GM12892 (cell line): ENCODE results near the gene PARD3.

ENCODE experiments used
- DNase-seq: peaks from one replicate; pipeline ENCODE4 v3.0.0; 2011; ENCODE audit not compliant: insufficient read length
- FAIRE-seq: peaks from 2 replicates; lab custom pipeline; 2011; peaks lifted over from hg19 to GRCh38; lab: Jason Lieb, UNC
- POLR2A ChIP-seq: IDR thresholded peaks from 2 replicates; pipeline ENCODE4 v1.6.1; 2011; ENCODE audit warnings: low read depth, low read length, control low read depth
- POLR2AphosphoS5 ChIP-seq: IDR thresholded peaks from 2 replicates; pipeline ENCODE4 v1.6.1; 2011; ENCODE audit warnings: low read depth, low read length, control low read depth
- TAF1 ChIP-seq: IDR thresholded peaks from 2 replicates; pipeline ENCODE4 v1.6.1; 2011; ENCODE audit warnings: low read depth, mild to moderate bottlenecking, control low read depth, low read length, borderline replicate concordance

The PARD3 gene

DNA sequence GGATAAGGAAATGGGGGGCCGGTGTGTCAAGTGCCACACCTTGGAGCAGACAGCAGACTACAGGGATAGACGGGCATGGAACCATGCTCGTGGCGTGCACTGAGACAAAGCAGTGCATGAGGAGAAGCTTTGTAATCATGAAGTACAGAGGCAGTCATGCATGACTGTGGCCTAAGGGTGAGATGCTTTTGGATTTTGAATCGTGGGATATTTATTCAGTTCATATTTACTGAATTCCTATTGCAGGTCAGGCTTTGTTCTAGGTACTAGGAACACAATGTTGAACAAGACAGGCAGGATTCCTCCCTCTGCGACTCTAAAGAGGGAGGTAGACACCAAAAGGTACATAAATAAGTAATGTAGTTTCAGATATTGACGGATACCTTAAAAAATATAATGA is 597.6 kb downstream of the PARD3 start:
- FAIRE-seq, result no peak
- TF ChIP-seq TAF1 (no peak), POLR2A (no peak), POLR2AphosphoS5 (no peak)
- DNase-seq, result no peak

DNA sequence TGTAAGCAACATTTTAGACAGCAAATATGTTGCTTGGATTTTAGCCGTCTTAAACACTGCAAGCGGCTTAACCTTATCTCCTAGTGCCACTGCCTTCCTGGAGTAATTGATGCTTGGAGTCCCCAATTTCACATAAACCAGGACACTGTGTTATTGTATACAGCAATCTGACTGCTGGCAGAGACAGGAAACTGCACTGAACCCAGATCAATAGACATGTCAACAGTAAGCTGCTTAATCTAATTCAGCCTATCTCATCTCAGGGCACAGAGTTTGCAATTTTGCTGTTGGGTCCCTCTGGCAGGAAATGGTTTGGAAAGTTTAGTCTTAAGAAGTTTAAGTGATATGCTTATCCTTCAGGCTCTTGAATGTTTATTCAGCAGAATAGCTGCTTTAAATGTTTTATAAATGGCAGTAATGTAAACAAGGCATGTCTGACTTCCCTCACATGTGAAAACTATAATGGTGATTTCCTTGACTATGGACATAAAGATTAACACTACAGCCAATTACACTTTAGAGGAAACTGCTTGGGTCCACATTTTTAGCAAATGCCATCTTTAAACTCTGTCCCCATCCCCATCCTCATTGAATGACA is 598.6 kb downstream of the PARD3 start:
- no peak for TF ChIP-seq POLR2A
- no peak for TF ChIP-seq POLR2AphosphoS5
- no peak for DNase-seq
- no peak for FAIRE-seq

DNA sequence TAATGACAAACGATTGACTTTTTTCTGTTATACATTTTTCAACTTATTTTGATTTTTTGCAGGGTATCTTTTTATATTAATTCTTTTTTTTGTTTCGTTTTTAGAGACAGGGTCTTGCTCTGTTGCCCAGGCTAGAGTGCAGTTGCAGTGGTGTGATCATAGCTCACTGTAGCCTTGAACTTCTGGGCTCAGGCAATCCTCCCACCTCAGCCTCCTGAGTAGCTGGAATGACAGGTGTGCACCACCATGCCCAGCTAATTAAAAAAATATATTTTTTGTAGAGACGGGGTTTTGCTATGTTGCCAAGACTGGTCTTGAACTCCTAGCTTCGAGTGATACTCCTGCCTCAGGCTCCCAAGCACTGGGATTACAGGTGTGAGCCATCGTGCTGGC is 601.3 kb downstream of the PARD3 start:
- FAIRE-seq, result no peak
- TF ChIP-seq POLR2A (no peak), TAF1 (no peak), POLR2AphosphoS5 (no peak)
- no peak for DNase-seq

DNA sequence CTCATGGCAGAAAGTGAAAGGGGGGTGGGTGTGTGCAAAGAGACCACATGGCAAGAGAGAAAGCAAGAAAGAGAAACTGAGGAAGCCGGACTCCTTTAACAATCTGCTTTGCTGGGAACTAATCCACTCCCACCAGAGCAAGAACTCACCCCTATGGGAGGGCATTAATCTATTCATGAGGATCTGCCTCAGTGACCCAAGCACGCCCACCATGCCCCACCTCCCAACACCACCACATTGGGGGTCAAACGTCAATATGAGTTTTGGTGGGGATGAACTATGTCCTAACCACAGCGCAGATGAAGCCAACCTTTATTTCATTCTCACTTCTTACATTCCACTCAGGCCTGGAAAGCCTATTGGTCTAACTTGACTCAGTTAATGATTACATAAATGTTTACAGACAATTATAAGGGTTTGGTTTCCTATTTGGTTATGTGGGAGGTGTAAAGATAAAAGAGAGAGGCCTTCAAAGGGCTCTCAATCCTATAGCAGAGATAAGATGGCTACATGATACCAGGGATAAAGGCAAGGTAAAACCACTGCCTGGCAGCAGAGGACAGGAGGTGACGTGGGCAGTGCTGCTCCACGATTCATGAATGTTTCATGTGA is 601.8 kb downstream of the PARD3 start:
- TF ChIP-seq TAF1 (no peak), POLR2AphosphoS5 (no peak), POLR2A (no peak)
- FAIRE-seq, result no peak
- no peak for DNase-seq

DNA sequence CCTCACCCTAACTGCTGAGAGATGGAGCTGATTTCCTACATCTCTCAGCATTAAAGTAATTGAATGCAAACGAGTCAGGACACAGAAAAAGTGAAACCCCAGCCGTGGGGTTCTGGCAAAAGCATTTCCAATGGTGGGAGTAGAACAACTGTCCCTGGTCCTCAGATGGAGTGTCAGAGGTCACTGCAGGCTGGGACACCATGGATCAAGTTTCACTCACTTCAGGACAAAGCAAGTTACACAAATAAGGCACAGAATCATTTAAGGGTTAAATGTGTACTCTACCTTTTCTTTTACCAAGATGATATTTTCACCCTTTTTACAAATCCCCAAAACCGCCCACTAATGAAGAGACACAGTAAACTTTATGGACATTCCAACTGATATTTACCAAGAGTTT is 607.8 kb downstream of the PARD3 start:
- TF ChIP-seq TAF1 (no peak), POLR2A (no peak), POLR2AphosphoS5 (no peak)
- FAIRE-seq (no peak), DNase-seq (no peak)

DNA sequence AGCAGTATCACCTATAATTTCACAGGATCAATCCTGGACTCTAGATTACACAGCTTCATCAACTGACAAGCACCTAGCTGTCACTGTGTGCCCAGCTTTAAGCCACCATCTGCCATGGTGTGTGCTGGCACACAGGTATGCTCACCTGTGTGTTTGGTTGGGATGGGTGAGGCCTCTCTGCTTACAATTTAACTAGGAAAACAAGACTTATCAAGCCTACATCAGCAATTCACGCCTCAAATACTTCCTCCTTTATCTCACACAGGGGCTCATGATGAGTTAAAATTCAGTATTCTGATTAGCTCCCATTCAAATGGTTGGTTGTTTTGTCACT is 608.2 kb downstream of the PARD3 start:
- DNase-seq (no peak), FAIRE-seq (no peak)
- TF ChIP-seq POLR2A, result no peak
- TF ChIP-seq POLR2AphosphoS5, result no peak
- TF ChIP-seq TAF1, result no peak

DNA sequence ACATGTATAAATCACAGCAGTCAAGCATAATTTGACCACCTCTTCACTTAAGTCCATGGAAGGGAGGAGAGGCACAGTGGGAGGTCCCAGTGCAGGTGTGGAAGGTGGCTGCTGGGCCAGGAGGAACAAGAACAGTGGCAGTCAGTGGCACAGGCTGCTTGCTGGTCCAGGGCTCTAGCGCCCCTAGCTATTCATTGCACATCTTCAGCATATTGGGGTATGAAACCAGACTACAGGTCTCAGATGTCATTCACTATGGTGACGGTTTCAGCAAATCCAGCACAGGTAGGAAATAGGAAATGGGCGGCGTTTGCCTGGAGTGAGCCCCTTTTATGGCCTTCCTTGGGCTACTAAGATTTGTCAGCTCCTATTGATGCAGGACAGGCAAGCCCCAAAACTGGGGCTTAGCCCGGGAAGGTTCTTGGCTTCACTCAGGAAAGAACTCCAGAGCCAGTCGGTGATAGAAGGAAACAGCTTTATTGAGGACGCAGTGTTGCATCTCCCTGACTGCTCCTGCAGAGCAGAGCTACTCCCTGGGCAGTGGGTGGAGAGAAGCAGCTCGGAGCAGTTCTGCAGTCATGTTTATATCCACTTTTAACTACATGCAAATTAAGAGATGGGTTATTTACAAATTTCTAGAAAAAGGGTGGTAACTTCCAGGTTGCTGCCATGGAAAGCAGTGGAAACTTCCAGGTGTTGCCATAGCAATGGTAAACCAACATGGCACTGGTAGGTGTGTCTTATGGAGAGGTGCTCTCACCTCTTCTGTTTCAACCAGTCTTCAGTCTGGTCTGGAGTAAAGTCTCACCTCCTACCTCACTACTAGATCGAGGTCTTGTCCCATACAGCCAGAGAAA is 608.8 kb downstream of the PARD3 start:
- DNase-seq (no peak), FAIRE-seq (no peak)
- TF ChIP-seq TAF1 (no peak), POLR2A (no peak), POLR2AphosphoS5 (no peak)

DNA sequence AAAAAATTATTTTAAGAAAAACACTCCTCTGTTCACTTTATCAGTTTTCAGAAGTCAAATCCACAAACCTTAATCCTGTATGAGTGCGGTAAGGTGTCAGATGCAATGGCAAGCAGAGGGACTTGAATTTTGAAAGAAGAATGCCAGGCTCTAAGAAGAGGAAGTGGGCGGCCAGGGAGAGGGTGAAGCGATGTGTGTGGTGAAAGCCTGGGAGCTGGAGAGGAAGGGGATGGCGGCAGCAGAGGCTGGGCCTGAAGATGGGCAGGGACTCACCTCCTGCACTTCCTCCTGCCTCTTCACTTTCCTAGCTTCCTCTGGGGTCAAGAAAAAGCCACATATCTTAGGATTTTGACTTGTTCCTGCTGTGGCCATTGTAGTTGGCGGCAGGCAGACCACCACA is 609.6 kb downstream of the PARD3 start:
- no peak for DNase-seq
- FAIRE-seq, result no peak
- TF ChIP-seq TAF1, result no peak
- TF ChIP-seq POLR2AphosphoS5, result no peak
- TF ChIP-seq POLR2A, result no peak

DNA sequence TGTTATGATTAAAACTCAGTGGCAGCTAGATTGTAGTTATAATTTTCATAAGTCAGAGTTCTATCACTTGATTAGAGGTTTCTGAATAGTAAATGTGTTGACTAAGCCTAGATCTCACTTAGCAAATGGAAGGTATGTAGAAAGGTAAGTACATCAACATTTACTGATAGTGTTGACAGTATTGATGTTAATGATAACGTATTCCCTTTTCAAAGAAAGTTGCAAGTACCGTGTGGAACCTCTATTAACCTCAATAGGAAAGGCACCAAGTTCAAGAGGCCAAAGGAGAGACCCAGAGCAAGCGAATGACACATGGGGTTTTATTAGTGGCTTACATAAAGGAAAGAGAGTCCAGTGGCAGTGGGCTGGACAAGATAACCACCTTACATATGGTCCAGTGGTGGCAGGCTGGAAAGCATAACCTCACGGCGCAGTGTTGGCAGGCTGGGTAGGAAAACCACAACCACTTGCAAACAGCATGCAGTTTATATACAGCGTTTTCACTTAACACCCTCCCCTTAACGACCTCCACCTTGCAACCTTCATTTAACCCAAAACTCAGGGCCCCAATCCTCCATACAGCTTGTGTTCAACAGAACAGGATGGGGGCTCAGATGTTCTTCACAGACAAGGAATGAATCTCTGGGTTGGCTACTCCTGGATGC is 611.0 kb downstream of the PARD3 start:
- DNase-seq, result no peak
- FAIRE-seq, result no peak
- TF ChIP-seq POLR2A, result no peak
- TF ChIP-seq TAF1, result no peak
- no peak for TF ChIP-seq POLR2AphosphoS5

DNA sequence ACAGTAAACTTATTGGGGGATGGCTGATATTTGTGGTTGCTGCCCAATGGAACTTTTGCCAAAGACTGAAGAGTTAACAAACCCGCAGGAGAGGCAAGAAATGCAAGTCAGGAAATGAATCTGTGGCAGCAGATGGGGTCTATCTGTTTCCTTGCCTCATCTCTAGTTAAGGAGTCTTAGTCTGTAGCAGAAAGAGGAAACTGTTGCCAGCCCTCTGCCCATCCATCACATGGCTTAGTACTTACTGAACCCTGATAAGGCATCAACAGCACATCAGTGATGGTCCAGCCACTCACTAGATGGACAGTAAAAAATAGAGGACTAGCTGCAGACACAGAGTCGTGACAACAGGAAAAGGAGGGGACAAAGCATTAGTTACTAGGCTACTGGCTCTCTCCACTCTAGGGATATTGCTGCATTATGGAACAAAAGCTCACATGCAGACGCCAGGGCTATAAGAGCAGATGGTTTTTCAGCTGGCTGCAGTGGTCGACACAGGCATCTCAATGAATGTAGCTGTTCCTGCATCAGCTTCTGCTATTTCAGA is 614.7 kb downstream of the PARD3 start:
- TF ChIP-seq POLR2A (no peak), TAF1 (no peak), POLR2AphosphoS5 (no peak)
- DNase-seq (no peak), FAIRE-seq (no peak)

DNA sequence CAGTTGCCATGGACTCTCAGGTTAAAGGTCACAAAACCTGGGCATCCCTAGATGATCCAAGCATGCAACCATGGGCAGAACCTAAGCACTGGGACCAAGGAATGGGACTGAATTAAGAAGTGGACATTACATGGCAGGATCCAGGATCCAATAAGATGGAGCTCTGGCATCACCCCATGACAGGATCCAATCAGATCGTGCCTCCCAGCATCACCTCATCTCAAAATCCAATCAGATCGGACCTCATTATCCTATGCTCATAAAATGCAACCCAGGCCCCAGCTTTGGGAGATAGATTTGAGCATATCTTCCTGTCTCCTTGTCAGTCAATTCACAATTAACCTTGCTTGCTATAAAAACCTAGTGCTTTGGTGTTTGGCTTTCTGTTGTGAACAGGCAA is 616.1 kb downstream of the PARD3 start:
- no peak for DNase-seq
- TF ChIP-seq TAF1, result no peak
- no peak for TF ChIP-seq POLR2AphosphoS5
- TF ChIP-seq POLR2A, result no peak
- FAIRE-seq, result no peak
